Stomach smooth muscle (tissue), 2 donors: ENCODE results near the gene OR51B6.
"Not testable (repeated sequence)": the region's sequence is repeated elsewhere in the genome, so short reads cannot be mapped to it uniquely, and the experiment has no call there.

ENCODE experiments used
- H3K27ac ChIP-seq: one replicate; pipeline ENCODE4 v1.7.0; 2013; ENCODE audit warnings: mild to moderate bottlenecking, low read length, inconsistent platforms
- H3K27me3 ChIP-seq, 2 donors: one replicate each; pipeline ENCODE4 v1.7.0; 2013; ENCODE audit warnings: low read length in 2 of 2; ENCODE audit not compliant: insufficient read depth in 2 of 2, control insufficient read depth in 1 of 2
- H3K36me3 ChIP-seq, 2 donors: one replicate each; pipeline ENCODE4 v1.7.0; 2013; ENCODE audit warnings: low read length in 2 of 2; ENCODE audit not compliant: control insufficient read depth in 2 of 2, insufficient read depth in 2 of 2
- H3K4me1 ChIP-seq: one replicate; pipeline ENCODE4 v1.7.0; 2013; ENCODE audit warnings: low read length; ENCODE audit not compliant: control insufficient read depth, insufficient read depth
- H3K4me3 ChIP-seq, 2 donors: one replicate each; pipeline ENCODE4 v1.7.0; 2013; ENCODE audit warnings: low read length in 2 of 2
- H3K9ac ChIP-seq, 2 donors: one replicate each; pipeline ENCODE4 v1.7.0; 2013; ENCODE audit warnings: low read length in 2 of 2, mild to moderate bottlenecking in 1 of 2
- H3K9me3 ChIP-seq, 2 donors: one replicate each; pipeline ENCODE4 v1.7.0; 2013; ENCODE audit warnings: low read length in 2 of 2; ENCODE audit not compliant: control insufficient read depth in 2 of 2
- donor health status: healthy.
- donor health status: Pancreatic carcinoma.

OR51B6 gene

GRCh38 chr11:5364214-5364613 is 12.9 kb downstream of the OR51B6 start:
- Histone ChIP-seq H3K27me3 (no peaks in the 10 kb centered on the region), H3K4me1 (no peaks in the 10 kb centered on the region), H3K36me3 (no peaks in the 10 kb centered on the region), H3K9ac (no peak overlapping the region), H3K4me3 (no peak overlapping the region), H3K9me3 (no peaks in the 10 kb centered on the region), H3K27ac (no peak overlapping the region)

DNA sequence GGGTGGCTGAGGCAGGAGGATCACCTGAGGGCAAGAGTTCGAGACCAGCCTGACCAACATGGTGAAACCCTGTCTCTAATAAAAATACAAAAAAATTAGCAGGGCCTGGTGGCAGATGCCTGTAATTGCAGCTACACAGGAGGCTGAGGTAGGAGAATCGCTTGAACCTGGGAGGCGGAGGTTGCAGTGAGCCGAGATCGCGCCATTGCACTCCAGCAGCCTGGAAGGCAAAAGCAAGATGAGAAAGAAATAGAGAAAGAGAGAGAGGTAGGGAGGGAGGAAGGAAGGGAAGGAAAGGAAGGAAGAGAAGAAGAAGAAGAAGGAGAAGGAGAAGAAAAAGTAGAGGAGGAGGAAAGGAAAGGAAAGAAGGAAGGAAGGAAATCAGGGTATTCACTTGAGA is 15.1 kb downstream of the OR51B6 start:
- not testable (repeated sequence) for H3K9me3 ChIP-seq, H3K27me3 ChIP-seq, H3K9ac ChIP-seq, H3K36me3 ChIP-seq, H3K4me3 ChIP-seq, H3K27ac ChIP-seq, H3K4me1 ChIP-seq

- H3K9me3 ChIP-seq = no peaks in the 10 kb centered on the region
- no peaks in the 10 kb centered on the region for H3K27me3 ChIP-seq
- H3K36me3 ChIP-seq = no peaks in the 10 kb centered on the region
- no peaks in the 10 kb centered on the region for H3K4me1 ChIP-seq
- H3K27ac ChIP-seq = no peak overlapping the region
- H3K4me3 ChIP-seq = no peak overlapping the region
- no peak overlapping the region for H3K9ac ChIP-seq
Measured at GRCh38 chr11:5366856-5367255, 15.5 kb downstream of the OR51B6 start.

GRCh38 chr11:5367448-5368074 is 16.3 kb downstream of the OR51B6 start:
- H3K36me3 ChIP-seq = no peaks in the 10 kb centered on the region
- H3K27me3 ChIP-seq = no peaks in the 10 kb centered on the region
- H3K9me3 ChIP-seq = no peaks in the 10 kb centered on the region
- no peaks in the 10 kb centered on the region for H3K4me1 ChIP-seq
- no peak overlapping the region for H3K27ac ChIP-seq
- no peak overlapping the region for H3K4me3 ChIP-seq
- no peak overlapping the region for H3K9ac ChIP-seq

GRCh38 chr11:5368502-5369043 is 17.3 kb downstream of the OR51B6 start:
- Histone ChIP-seq H3K9me3 (peaks cover 0 to 3% of the 10 kb centered on the region in 2 donors), H3K4me1 (no peaks in the 10 kb centered on the region), H3K27me3 (no peaks in the 10 kb centered on the region), H3K36me3 (no peaks in the 10 kb centered on the region), H3K27ac (no peak overlapping the region), H3K9ac (no peak overlapping the region), H3K4me3 (no peak overlapping the region)

DNA sequence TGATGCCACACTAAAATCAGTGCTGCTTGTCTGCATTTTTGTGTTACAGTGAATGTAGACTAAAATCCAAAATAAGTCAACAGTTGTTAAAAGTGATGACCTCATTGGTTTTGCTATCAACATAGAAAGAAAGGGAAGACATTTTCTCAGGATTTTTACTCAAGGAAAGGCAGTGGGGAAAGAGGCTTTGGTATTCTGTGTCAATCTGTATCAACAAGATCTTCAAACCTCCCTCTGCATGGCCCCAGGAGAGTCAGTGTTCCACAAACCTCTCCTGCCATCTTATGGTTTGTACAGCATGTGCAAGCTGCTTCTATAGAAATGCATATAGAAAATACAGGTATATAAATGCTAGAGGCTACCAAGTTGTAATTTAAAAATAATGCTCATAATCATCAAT is 18.5 kb downstream of the OR51B6 start:
- Histone ChIP-seq H3K27ac (no peak overlapping the region), H3K27me3 (no peaks in the 10 kb centered on the region), H3K9ac (no peak overlapping the region), H3K9me3 (peaks cover 0 to 3% of the 10 kb centered on the region in 2 donors), H3K36me3 (no peaks in the 10 kb centered on the region), H3K4me3 (no peak overlapping the region), H3K4me1 (no peaks in the 10 kb centered on the region)

DNA sequence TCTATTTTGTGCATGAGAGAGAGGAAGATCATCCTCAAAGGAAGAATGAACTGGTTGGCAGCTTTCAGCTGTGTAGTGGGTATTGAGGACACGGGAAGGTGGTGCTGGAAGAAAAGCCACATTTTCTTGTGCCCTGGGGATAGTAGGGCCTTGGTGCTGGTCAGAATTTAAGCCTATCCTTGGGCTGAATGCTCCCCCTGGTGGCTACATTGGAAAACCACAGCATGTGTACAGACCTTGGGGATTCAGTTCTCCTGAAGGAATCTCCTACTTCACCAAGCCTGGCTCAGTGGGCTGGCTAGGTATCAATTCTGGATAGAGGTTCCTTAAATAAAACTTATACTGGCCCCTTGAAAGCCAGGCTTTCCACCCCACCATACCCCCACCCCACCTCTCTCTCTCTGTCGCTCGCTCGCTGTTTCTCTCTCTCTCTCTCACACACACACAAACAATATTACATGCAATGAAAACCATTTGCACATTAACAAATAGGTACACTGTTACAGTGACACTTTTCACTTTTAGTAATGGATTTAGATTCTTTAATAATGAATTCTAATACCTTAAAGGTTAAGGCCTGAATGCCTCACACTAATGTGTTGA is 29.5 kb downstream of the OR51B6 start:
- Histone ChIP-seq H3K4me1 (no peaks in the 10 kb centered on the region), H3K27ac (no peak overlapping the region), H3K4me3 (no peak overlapping the region), H3K27me3 (no peaks in the 10 kb centered on the region), H3K9me3 (no peaks in the 10 kb centered on the region), H3K9ac (no peak overlapping the region), H3K36me3 (no peaks in the 10 kb centered on the region)

GRCh38 chr11:5383576-5383975 is 32.3 kb downstream of the OR51B6 start, which contains the start of gene OR51M1:
TSS of gene OR51M1 (plus strand) at chr11:5383812. CDS start at chr11:5389399, 5,587 bp downstream.
- H3K4me1 ChIP-seq = no peaks in the 10 kb centered on the region
- no peaks in the 10 kb centered on the region for H3K9me3 ChIP-seq
- H3K4me3 ChIP-seq = no peak within 1 kb of the TSS
- H3K36me3 ChIP-seq = no peaks in the 10 kb centered on the region
- H3K27me3 ChIP-seq = no peaks in the 10 kb centered on the region
- H3K9ac ChIP-seq = no peak within 1 kb of the TSS
- H3K27ac ChIP-seq = no peak within 1 kb of the TSS

DNA sequence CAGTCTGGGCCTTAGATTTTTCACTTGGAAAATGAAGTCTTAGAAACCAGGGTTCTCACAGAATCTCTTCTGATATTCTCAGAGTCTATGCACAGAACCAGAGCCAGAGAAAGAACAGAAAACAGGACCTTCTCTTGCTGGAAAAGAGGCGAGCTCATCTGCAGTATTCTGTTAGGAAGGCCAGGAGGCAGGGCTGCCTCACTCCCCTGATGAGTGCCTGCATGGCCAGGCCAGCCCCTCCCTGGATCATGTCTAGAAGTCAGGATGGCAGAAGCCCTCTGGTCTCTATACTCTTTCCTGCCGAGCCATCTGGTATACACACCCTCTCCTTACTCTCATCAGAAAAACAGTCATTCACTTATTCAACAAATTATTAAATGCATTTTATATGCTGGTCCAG is 33.0 kb downstream of the OR51B6 start:
- Histone ChIP-seq H3K36me3 (no peaks in the 10 kb centered on the region), H3K9ac (no peak overlapping the region)

GRCh38 chr11:5390210-5390609 is 38.9 kb downstream of the OR51B6 start:
- no peaks in the 10 kb centered on the region for H3K9me3 ChIP-seq
- H3K4me1 ChIP-seq = no peaks in the 10 kb centered on the region
- no peak overlapping the region for H3K9ac ChIP-seq
- H3K4me3 ChIP-seq = no peak overlapping the region
- H3K27ac ChIP-seq = no peak overlapping the region
- H3K36me3 ChIP-seq = no peaks in the 10 kb centered on the region
- H3K27me3 ChIP-seq = no peaks in the 10 kb centered on the region

More for the DNA sequence above, 33.0 kb downstream of the OR51B6 start:
- Histone ChIP-seq H3K9me3 (no peaks in the 10 kb centered on the region), H3K4me1 (no peaks in the 10 kb centered on the region), H3K27ac (no peak overlapping the region), H3K4me3 (no peak overlapping the region), H3K27me3 (no peaks in the 10 kb centered on the region)

DNA sequence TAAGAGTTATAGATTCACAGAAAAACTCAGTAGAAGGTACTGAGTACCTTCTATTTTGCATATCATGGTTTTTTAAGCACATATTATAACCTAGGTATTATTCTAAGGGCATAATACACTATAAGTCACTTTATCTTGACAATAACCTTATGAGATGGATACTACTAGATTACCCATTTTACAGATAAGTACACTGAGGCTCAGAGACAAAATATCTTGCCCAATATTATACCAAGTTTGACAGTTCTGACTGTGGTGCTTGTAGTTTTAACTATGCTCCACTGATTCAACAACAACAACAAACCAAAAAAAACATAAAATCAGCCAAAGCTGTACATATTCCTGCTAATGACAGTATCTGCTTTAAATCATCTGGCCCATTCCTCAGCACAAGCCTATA is 42.8 kb downstream of the OR51B6 start:
- Histone ChIP-seq H3K9me3 (no peaks in the 10 kb centered on the region), H3K27ac (no peak overlapping the region), H3K4me3 (no peak overlapping the region), H3K36me3 (no peaks in the 10 kb centered on the region), H3K9ac (no peak overlapping the region), H3K27me3 (no peaks in the 10 kb centered on the region), H3K4me1 (no peaks in the 10 kb centered on the region)
